Dendritic cell treated with granulocyte-macrophage colony-stimulating factor and Interleukin-4, amounts not matched to agents 40 ng/mL and 50 ng/mL, for 4 days (primary cell): ENCODE data around the gene ZNF701.

Source experiments
- H3K27ac Mint-ChIP-seq: one replicate; pipeline ENCODE4 v1.8.0; 2022; ENCODE audit warnings: mild to moderate bottlenecking, mixed read lengths
- H3K27me3 Mint-ChIP-seq: one replicate; pipeline ENCODE4 v1.8.0; 2022; ENCODE audit warnings: mild to moderate bottlenecking, mixed read lengths
- H3K36me3 Mint-ChIP-seq: one replicate; pipeline ENCODE4 v1.8.0; 2022; ENCODE audit warnings: low read depth, mixed read lengths
- H3K4me1 Mint-ChIP-seq: one replicate; pipeline ENCODE4 v1.8.0; 2022; ENCODE audit warnings: low read depth, mixed read lengths
- H3K4me3 Mint-ChIP-seq: one replicate; pipeline ENCODE4 v1.8.0; 2022; ENCODE audit warnings: mild to moderate bottlenecking, moderate library complexity, mixed read lengths
- H3K9me3 Mint-ChIP-seq: one replicate; pipeline ENCODE4 v1.8.0; 2022; ENCODE audit warnings: mixed read lengths
- intact Hi-C: fragments of 100-400 bp; cut with micrococcal nuclease; formaldehyde crosslinking; loops from one replicate; pipeline ENCODE4 v1.15.0; 2022

The ZNF701 gene

GRCh38 chr19:52635786-52636570, 65.9 kb downstream of the ZNF701 start:
- Mint-ChIP-seq H3K36me3 (peaks cover 51% of the 10 kb centered on the region), H3K9me3 (peaks cover 37% of the 10 kb centered on the region), H3K27ac (no peak overlapping the region), H3K4me1 (peaks cover 12% of the 10 kb centered on the region), H3K27me3 (no peaks in the 10 kb centered on the region), H3K4me3 (no peak overlapping the region)
- intact Hi-C loops = loop anchor here (5.0 kb wide), 2 partner anchors 34 to 56 kb away; no protein-coding TSS in a partner anchor
